DND-41 (cell line): Measurements from ENCODE around the gene HES6.

Experiments used
- ATAC-seq: fragments of 200-7000 bp; cut with Tn5 transposase; 3 replicates; pipeline ENCODE4 v1.9.1; 2021; ENCODE audit warnings: low read depth; ENCODE audit not compliant: insufficient read depth
- DNase-seq: peaks from one replicate; pipeline ENCODE4 v3.0.0-alpha.2; 2020
- H2AFZ ChIP-seq: 2 replicates; pipeline ENCODE4 v1.6.0; 2012; ENCODE audit warnings: low read depth, low read length
- H3K27ac ChIP-seq: 2 replicates; pipeline ENCODE4 v1.5.1; 2012; ENCODE audit warnings: low read length, inconsistent platforms
- H3K27me3 ChIP-seq: fragments of 200-600 bp; sonication (generic); 2 replicates; pipeline ENCODE4 v1.6.0; 2012; ENCODE audit warnings: low read length, mild to moderate bottlenecking, inconsistent platforms; ENCODE audit not compliant: insufficient read depth, poor library complexity
- H3K36me3 ChIP-seq: 2 replicates; pipeline ENCODE4 v1.5.1; 2012; ENCODE audit warnings: low read length, inconsistent platforms; ENCODE audit not compliant: insufficient read depth
- H3K4me1 ChIP-seq: 2 replicates; pipeline ENCODE4 v1.5.1; 2012; ENCODE audit warnings: mild to moderate bottlenecking, low read length; ENCODE audit not compliant: insufficient read depth
- H3K4me2 ChIP-seq: 2 replicates; pipeline ENCODE4 v1.6.0; 2012; ENCODE audit warnings: mild to moderate bottlenecking, moderate library complexity, low read length, inconsistent platforms; ENCODE audit not compliant: insufficient read depth
- H3K4me3 ChIP-seq, 2 experiments: fragments of 200-600 bp in 1 of 2; shearing (Covaris generic) in 1 of 2; 2 replicates each; pipeline ENCODE4 v1.5.1; 2012 to 2016; ENCODE audit warnings: inconsistent platforms in 2 of 2, low read length in 2 of 2, mild to moderate bottlenecking in 2 of 2, low read depth in 1 of 2, moderate library complexity in 1 of 2
- H3K79me2 ChIP-seq: 2 replicates; pipeline ENCODE4 v1.6.0; 2012; ENCODE audit warnings: low read length, inconsistent platforms; ENCODE audit not compliant: insufficient read depth
- H3K9ac ChIP-seq: 2 replicates; pipeline ENCODE4 v1.6.0; 2012; ENCODE audit warnings: low read depth, mild to moderate bottlenecking, inconsistent platforms, low read length, moderate library complexity
- H3K9me3 ChIP-seq: 2 replicates; pipeline ENCODE4 v1.5.1; 2012; ENCODE audit warnings: low read length, moderate library complexity, mild to moderate bottlenecking, inconsistent platforms; ENCODE audit not compliant: insufficient read depth, severe bottlenecking
- H4K20me1 ChIP-seq: 2 replicates; pipeline ENCODE4 v1.6.0; 2012; ENCODE audit warnings: low read length; ENCODE audit not compliant: insufficient read depth
- CTCF ChIP-seq: IDR thresholded peaks from 2 replicates; pipeline ENCODE4 v1.5.1; 2012; ENCODE audit warnings: borderline replicate concordance, low read length, moderate library complexity, mild to moderate bottlenecking; ENCODE audit not compliant: poor library complexity, severe bottlenecking; ENCODE audit errors: extremely low read depth
- EZH2 ChIP-seq: IDR thresholded peaks from 3 replicates; pipeline ENCODE4 v1.6.1; 2012; ENCODE audit warnings: borderline replicate concordance, low read depth, mild to moderate bottlenecking, moderate library complexity, low read length, inconsistent platforms; ENCODE audit not compliant: severe bottlenecking

HES6 gene

GRCh38 chr2:238247002-238247822 is 7.4 kb upstream of the HES6 start:
- no peaks in the 10 kb centered on the region for H3K79me2 ChIP-seq
- no peak overlapping the region for H2AFZ ChIP-seq
- H3K36me3 ChIP-seq, result peaks cover 39% of the 10 kb centered on the region
- no peak overlapping the region for H3K4me3 ChIP-seq
- no peak for DNase-seq
- no peaks in the 10 kb centered on the region for H4K20me1 ChIP-seq
- no peaks in the 10 kb centered on the region for H3K9me3 ChIP-seq
- H3K27me3 ChIP-seq, result no peaks in the 10 kb centered on the region
- H3K4me1 ChIP-seq, result no peaks in the 10 kb centered on the region
- H3K4me2 ChIP-seq, result no peak overlapping the region
- TF ChIP-seq CTCF (no peak), EZH2 (no peak)
- no peak overlapping the region for H3K27ac ChIP-seq
- H3K9ac ChIP-seq, result no peak overlapping the region
- no peak for ATAC-seq

GRCh38 chr2:238244151-238244550 is 4.3 kb upstream of the HES6 start:
- Histone ChIP-seq H3K9ac (no peak overlapping the region), H3K36me3 (peaks cover 12% of the 10 kb centered on the region), H3K4me2 (no peak overlapping the region), H3K27ac (no peak overlapping the region), H3K4me3 (no peak overlapping the region), H3K79me2 (no peaks in the 10 kb centered on the region), H2AFZ (no peak overlapping the region), H4K20me1 (no peaks in the 10 kb centered on the region), H3K9me3 (no peaks in the 10 kb centered on the region), H3K4me1 (peaks cover 4% of the 10 kb centered on the region), H3K27me3 (no peaks in the 10 kb centered on the region)
- ATAC-seq (no peak), DNase-seq (no peak)
- TF ChIP-seq CTCF (no peak), EZH2 (no peak)

- no peak overlapping the region for H3K9ac ChIP-seq
- H3K9me3 ChIP-seq, result no peaks in the 10 kb centered on the region
- H3K27ac ChIP-seq, result no peak overlapping the region
- H3K4me3 ChIP-seq, result no peak overlapping the region
- H3K36me3 ChIP-seq, result peaks cover 12% of the 10 kb centered on the region
- ATAC-seq (no peak), DNase-seq (no peak)
- no peaks in the 10 kb centered on the region for H4K20me1 ChIP-seq
- H3K27me3 ChIP-seq, result no peaks in the 10 kb centered on the region
- no peak overlapping the region for H2AFZ ChIP-seq
- peaks cover 4% of the 10 kb centered on the region for H3K4me1 ChIP-seq
- no peaks in the 10 kb centered on the region for H3K79me2 ChIP-seq
- no peak overlapping the region for H3K4me2 ChIP-seq
- TF ChIP-seq CTCF (no peak), EZH2 (no peak)
Observed at GRCh38 chr2:238243496-238244076, 3.7 kb upstream of the HES6 start.
